Epithelial cell of esophagus (primary cell): ENCODE data around the gene TRAF2.
"Not testable (repeated sequence)": the region's sequence is repeated elsewhere in the genome, so short reads cannot be mapped to it uniquely, and the experiment has no call there.

ENCODE experiments used
- DNase-seq: peaks from one replicate; pipeline ENCODE4 v3.0.0; 2010; ENCODE audit warnings: low read depth
- H3K4me3 ChIP-seq: 2 replicates; pipeline ENCODE4 v1.5.1; 2011; ENCODE audit warnings: mild to moderate bottlenecking, low read length, control low read depth
- TF ChIP-seq, protein P1 (sequence below): IDR thresholded peaks from 2 replicates; pipeline ENCODE4 v1.5.1; 2011; ENCODE audit warnings: low read depth, mild to moderate bottlenecking, low read length, control low read depth, inconsistent platforms; ENCODE audit not compliant: insufficient read depth; ENCODE audit errors: missing control alignments

The TRAF2 gene

DNA sequence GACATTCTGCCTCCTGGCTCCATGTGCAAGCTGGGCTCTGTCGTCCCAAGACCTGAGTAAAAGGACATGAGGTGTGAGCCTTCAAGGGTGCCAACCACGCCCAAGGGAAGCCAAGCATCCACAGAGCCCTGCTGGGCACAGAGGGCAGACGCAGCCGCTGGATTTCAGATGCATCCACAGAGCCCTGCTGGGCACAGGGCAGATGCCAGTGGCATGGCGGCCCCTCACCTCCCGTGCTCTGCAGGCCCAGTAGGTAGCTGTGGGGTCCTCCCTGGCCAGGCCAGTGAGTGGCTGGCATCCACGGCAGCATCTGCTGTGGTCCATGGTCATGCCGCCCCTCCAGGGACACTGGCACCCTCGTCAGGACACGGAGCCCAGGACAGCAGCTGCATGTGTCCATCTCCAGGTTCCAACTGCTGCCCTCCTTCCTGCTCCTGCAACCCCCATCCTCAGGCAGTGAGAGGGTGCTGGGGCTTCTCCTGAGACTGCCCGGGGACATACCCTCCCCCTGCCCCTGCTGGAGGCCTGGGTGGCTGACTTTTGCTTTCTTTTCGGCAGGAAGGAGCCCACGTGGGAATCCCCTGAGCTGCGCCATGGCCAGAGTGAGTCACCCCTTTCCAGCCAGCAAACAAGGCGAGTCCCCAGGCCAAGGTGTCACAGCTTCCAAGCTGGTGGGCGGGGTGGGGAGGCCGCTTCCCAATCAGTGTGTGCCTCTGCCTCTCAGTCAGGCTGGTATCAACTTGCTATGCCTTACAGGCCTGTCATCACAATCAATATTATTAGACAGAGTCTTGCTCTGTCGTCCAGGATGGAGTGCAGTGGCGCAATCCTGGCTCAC is 4.0 kb upstream of the TRAF2 start:
- no peak overlapping the region for H3K4me3 ChIP-seq
- TF ChIP-seq, protein P1, sequence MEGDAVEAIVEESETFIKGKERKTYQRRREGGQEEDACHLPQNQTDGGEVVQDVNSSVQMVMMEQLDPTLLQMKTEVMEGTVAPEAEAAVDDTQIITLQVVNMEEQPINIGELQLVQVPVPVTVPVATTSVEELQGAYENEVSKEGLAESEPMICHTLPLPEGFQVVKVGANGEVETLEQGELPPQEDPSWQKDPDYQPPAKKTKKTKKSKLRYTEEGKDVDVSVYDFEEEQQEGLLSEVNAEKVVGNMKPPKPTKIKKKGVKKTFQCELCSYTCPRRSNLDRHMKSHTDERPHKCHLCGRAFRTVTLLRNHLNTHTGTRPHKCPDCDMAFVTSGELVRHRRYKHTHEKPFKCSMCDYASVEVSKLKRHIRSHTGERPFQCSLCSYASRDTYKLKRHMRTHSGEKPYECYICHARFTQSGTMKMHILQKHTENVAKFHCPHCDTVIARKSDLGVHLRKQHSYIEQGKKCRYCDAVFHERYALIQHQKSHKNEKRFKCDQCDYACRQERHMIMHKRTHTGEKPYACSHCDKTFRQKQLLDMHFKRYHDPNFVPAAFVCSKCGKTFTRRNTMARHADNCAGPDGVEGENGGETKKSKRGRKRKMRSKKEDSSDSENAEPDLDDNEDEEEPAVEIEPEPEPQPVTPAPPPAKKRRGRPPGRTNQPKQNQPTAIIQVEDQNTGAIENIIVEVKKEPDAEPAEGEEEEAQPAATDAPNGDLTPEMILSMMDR: no peak
- peak; percentile 95 for DNase-seq

DNA sequence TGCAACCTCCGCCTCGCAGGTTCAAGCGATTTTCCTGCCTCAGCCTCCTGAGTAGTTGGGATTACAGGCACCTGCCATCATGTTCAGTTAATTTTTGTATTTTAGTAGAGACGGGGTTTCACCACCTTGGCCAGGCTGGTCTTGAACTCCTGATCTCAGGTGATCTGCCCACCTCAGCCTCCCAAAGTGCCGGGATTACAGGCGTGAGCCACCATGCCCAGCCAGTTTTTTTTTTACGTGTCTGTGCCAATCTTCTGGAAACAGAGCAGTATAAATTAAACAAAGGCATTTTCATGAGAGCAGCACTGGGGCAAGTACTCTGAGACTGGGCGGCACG is 3.4 kb upstream of the TRAF2 start:
- not testable (repeated sequence) for H3K4me3 ChIP-seq, DNase-seq

DNA sequence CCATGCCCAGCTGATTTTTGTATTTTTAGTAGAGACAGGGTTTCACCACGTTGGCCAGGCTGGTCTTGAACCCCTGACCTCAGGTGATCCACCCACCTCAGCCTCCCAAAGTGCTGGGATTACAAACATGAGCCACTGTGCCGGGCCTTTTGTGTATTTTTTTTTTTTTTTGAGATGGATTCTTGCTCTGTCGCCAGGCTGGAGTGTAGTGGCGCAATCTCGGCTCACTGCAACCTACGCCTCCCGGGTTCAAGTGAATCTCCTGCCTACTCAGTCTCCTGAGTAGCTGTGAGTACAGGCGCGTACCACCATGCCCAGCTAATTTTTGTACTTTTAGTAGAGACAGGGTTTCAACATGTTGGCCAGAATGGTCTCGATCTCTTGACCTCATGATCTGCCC is 2.6 kb upstream of the TRAF2 start:
- DNase-seq: not testable (repeated sequence)

DNA sequence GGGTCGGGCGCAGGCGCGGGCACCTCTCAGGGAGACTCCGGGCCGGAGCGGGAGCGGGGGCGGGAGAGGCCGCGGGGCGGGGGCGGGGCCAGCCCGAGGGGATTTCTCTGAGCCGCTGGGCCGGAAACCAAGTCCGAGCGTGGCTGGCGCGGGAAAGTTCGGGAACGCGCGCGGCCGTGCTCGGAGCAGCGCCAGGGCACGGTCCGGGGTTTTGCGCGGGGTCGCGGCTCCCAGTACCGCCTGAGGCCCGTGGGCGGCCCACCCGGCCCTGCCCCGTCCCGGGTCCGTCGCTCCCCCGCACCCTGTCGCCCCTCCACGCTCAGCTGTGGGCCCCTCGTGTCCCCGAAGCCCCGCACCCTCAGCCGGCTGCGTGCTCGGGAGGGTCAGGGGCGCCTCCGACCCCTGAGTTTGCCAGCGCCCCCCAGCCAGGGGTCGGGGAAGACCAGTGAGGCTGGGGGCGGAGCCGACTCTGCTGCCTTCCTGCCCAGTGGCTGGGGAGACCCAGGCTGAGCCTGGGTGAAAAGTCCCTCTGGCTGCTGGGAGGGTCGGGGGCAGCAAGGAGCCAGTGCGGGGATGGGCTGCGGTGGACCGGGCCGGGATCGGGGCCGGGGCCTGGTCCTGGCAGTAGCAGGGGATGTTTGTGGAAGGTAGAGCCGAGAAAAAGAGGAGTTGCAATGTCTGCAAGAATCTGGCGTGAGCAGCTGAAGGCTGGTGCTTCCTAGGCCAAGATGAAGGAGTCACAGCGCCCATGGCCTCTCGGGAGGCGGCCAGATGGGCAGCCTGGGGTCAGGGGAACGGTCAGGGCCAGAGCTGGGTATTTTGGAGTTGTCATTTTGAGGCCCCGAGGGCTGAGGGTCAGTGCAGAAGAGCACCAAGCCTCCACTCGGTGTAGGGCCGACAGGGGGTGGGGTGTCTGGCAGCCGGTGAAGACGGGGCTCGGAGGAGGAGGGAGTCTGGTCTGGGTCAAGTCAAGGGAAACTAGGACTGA is 588 bp downstream of the TRAF2 start:
- DNase-seq: no peak
- TF ChIP-seq, protein P1: no peak
- peak overlapping the region; percentile 66 for H3K4me3 ChIP-seq

More for the DNA sequence above, 2.6 kb upstream of the TRAF2 start:
- not testable (repeated sequence) for H3K4me3 ChIP-seq

DNA sequence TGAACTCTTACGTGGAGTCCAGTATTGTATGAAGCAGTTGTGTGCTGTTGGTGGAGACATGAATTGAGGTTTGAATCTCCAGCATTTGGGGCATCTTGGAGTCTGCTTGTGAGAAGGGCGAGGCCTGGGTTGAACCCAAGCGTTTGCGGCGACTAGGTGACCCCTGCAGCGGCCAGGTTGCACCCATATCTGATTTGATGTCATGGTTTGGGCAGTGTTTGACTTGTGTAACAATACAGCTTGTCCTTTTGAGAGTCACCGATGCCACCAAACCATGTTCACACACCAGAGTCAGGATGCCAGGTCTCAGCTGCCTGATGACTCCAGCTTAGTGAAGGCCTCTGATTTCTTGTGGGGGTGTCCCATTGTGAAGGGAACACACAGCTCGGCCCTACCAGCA is 2.1 kb downstream of the TRAF2 start:
- H3K4me3 ChIP-seq: no peak overlapping the region
- TF ChIP-seq, protein P1: no peak
- DNase-seq: no peak

DNA sequence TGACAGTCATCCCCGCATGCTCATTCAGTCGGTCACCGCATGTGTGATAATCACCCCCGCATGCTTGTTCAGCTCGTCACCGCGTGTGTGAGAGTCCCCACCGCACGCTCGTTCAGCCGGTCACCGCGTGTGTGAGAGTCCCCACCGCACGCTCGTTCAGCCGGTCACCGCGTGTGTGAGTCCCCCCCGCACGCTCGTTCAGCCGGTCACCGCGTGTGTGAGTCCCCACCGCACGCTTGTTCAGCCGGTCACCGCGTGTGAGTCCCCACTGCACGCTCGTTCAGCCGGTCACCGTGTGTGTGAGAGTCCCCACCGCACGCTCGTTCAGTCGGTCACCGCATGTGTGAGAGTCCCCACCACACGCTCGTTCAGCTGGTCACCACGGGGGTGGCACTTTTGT is 3.5 kb downstream of the TRAF2 start:
- TF ChIP-seq, protein P1: no peak
- no peak for DNase-seq
- no peak overlapping the region for H3K4me3 ChIP-seq

DNA sequence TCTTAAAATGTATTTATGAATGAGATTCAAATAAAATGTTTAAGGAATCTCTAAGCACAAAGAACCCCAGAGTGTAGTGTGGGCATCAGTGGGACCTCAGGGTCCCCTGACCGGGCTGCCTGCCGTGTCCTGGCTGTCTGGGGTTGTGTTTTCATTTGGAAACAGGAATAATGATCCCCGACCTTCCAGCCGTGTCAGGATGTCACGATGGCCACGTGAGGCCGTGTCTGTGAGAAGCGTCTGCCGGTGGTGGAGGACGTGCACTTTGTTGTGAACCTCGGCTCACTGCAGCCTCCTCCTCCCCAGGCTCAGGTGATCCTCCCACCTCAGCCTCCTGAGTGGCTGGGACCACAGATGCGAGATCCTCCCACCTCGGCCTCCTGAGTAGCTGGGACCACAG is 4.3 kb downstream of the TRAF2 start:
- TF ChIP-seq, protein P1: no peak

More for the DNA sequence above, 4.3 kb downstream of the TRAF2 start:
- H3K4me3 ChIP-seq: no peak overlapping the region
- DNase-seq: no peak
